ENCODE results near the gene QRICH2.
A peak's percentile ranks its signal among the peaks of the same experiment; 100 is the strongest.
"Not testable (repeated sequence)": the region's sequence is repeated elsewhere in the genome, so short reads cannot be mapped to it uniquely, and the experiment has no call there.

The QRICH2 gene

GRCh38 chr17:76264755-76265623, 43.1 kb downstream of the QRICH2 start, which contains the start of gene UBALD2:
Gene UBALD2 (plus strand): TSS chr17:76265348. CDS start chr17:76265506, 158 bp downstream.
- peak; percentile 98 for DNase-seq

- DNase-seq, result no peak
Measured at GRCh38 chr17:76264425-76264754, 43.7 kb downstream of the QRICH2 start.

GRCh38 chr17:76263896-76264295, 44.2 kb downstream of the QRICH2 start:
- no peak for DNase-seq

GRCh38 chr17:76262732-76263344, 45.2 kb downstream of the QRICH2 start:
- no peak for DNase-seq

GRCh38 chr17:76261421-76262215, 46.5 kb downstream of the QRICH2 start:
- DNase-seq, result no peak

- DNase-seq, result no peak
Measured at GRCh38 chr17:76260669-76261068, 47.4 kb downstream of the QRICH2 start.

GRCh38 chr17:76260220-76260619, 47.9 kb downstream of the QRICH2 start:
- DNase-seq, result no peak

- DNase-seq, result not testable (repeated sequence)
Measured at GRCh38 chr17:76256430-76257050, 51.5 kb downstream of the QRICH2 start.

GRCh38 chr17:76255801-76256429, 52.2 kb downstream of the QRICH2 start:
- no peak for DNase-seq

GRCh38 chr17:76254275-76254674, 53.8 kb downstream of the QRICH2 start:
- DNase-seq, result no peak

- DNase-seq, result no peak
Measured at GRCh38 chr17:76253841-76254240, 54.2 kb downstream of the QRICH2 start.

GRCh38 chr17:76252967-76253766, 54.9 kb downstream of the QRICH2 start:
- DNase-seq, result not testable (repeated sequence)

- no peak for DNase-seq
Measured at GRCh38 chr17:76252040-76252954, 55.8 kb downstream of the QRICH2 start.

- no peak for DNase-seq
Measured at GRCh38 chr17:76251478-76252039, 56.5 kb downstream of the QRICH2 start.

- DNase-seq, result no peak
Measured at GRCh38 chr17:76250141-76250540, 57.9 kb downstream of the QRICH2 start.

GRCh38 chr17:76248013-76248782, 59.9 kb downstream of the QRICH2 start:
- no peak for DNase-seq

GRCh38 chr17:76247304-76247703, 60.8 kb downstream of the QRICH2 start:
- DNase-seq, result no peak

- DNase-seq, result peak; percentile 16
Measured at GRCh38 chr17:76246080-76247066, 61.7 kb downstream of the QRICH2 start.

Measured in stimulated activated CD4-positive, alpha-beta T cell treated with anti-CD3 and anti-CD28 coated beads, Interleukin-12 subunit alpha, Interleukin-12 subunit beta, amount 100 ng/mL, for 4 hours (primary cell).